C4-2B (cell line): ENCODE data around the gene ZNF491.
A peak's percentile ranks its signal among the peaks of the same experiment; 100 is the strongest.

ENCODE experiments used
- H3K27ac ChIP-seq: fragments of 450-650 bp; 2 replicates; pipeline ENCODE4 v1.5.1; 2017
- CTCF ChIP-seq: fragments of 450-650 bp; conservative IDR thresholded peaks from 2 replicates; pipeline ENCODE4 v1.5.1; 2017; ENCODE audit warnings: mild to moderate bottlenecking
- ZFX ChIP-seq: fragments of 450-650 bp; IDR thresholded peaks from 2 replicates; pipeline ENCODE4 v1.6.1; 2017

Gene ZNF491

GRCh38 chr19:11781295-11782057 lies 16.8 kb upstream of the ZNF491 start:
- TF ChIP-seq ZFX (no peak), CTCF (no peak)
- H3K27ac ChIP-seq, result no peak overlapping the region

GRCh38 chr19:11783767-11784166 lies 14.6 kb upstream of the ZNF491 start:
- no peak overlapping the region for H3K27ac ChIP-seq
- TF ChIP-seq CTCF (no peak), ZFX (no peak)

- no peak for TF ChIP-seq ZFX
- TF ChIP-seq CTCF, result no peak
- H3K27ac ChIP-seq, result no peak overlapping the region
Measured at GRCh38 chr19:11784356-11784755, 14.0 kb upstream of the ZNF491 start.

DNA sequence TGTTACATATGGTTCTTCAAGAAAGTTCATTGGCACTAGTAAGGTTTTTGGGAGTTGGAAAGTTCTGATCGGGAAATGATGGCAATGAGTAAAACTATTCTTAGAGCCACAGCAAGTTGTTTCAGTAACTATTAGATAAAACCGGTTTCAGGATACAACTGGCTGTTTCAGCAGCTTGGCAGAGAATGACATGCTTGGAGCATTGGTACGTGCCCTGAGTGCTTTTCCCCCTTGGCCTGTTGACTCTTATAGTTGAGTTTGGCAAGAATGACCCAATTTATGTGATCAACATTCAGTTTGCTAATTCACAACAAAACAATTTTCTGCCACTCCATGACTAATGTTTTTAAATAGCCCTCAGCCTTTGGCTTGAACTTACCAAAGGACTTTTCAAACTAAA lies 10.8 kb upstream of the ZNF491 start:
- no peak for TF ChIP-seq ZFX
- TF ChIP-seq CTCF, result no peak
- no peak overlapping the region for H3K27ac ChIP-seq

DNA sequence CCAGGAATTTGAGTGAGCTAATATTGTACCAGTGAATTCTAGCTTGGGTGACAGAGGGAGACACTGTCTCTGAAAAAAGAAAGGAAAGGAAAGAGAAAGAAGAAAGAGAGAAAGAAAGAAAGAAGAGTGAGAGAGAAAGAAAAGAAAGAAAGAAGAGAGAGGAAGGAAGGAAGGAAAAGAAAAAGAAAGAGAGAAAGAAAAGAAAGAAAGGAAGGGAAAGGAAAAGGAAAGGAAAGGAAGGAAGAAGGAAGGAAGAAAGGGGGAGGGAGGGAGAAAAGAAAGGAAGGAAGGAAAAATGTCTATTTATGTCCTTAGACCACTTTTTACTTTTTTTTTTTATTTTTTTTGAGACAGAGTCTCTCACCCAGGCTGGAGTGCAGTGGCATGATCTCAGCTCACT lies 5.4 kb upstream of the ZNF491 start:
- TF ChIP-seq CTCF (no peak), ZFX (no peak)

DNA sequence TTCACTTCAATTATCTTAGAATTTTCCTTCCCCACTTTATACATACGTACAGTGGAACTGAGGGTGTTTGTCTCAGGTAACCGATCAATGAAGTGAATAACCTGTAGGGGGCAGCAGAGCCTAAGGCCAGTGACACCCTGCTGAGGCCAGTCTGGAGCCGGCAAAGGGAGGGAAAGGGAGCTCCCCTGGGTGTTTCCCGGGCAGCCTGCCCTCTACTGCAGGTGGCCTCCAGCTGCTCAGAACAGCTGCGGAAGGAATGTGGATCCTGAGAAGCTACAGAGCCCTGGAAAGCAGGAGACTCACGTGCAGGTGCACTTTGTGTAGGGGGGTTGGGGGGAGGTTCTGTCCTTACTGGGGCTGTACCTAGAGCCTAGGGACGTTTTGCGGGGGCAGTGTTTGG lies 832 bp upstream of the ZNF491 start:
- H3K27ac ChIP-seq, result no peak overlapping the region
- TF ChIP-seq CTCF (peak; percentile 92), ZFX (no peak)

More for the DNA sequence above, 5.4 kb upstream of the ZNF491 start:
- no peak overlapping the region for H3K27ac ChIP-seq

DNA sequence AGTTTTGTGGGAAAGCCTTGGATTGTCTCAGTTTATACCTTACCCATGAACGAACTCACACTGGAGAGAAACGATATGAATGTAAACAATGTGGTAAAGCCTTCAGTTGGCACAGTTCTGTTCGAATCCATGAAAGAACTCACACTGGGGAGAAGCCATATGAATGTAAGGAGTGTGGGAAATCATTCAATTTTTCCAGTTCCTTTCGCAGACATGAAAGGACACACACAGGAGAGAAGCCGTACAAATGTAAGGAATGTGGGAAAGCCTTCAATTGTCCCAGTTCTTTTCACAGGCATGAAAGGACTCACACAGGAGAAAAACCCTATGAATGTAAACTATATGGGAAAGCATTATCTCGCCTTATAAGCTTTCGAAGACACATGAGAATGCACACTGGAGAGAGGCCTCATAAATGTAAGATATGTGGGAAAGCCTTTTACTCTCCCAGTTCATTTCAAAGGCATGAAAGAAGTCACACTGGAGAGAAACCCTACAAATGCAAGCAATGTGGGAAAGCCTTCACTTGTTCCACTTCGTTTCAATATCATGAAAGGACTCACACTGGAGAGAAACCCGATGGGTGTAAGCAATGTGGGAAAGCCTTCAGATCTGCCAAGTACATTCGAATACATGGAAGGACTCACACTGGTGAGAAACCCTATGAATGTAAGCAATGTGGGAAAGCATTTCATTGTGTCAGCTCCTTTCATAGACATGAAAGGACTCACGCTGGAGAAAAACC lies 8.2 kb downstream of the ZNF491 start:
- TF ChIP-seq CTCF, result no peak
- TF ChIP-seq ZFX, result no peak
- no peak overlapping the region for H3K27ac ChIP-seq
